Tibial nerve (tissue), 3 donors: ENCODE results near the gene OSBPL8.

Experiments used
- CTCF ChIP-seq, 5 experiments: fragments of 200-600 bp in 3 of 5; fragments of 450-650 bp in 2 of 5; sonication (generic) in 3 of 5; IDR thresholded peaks; one replicate each; pipeline ENCODE4 v1.5.1; 2016 to 2019; ENCODE audit warnings: antibody characterized with exemption in 5 of 5, mild to moderate bottlenecking in 3 of 5, moderate library complexity in 2 of 5
- POLR2A ChIP-seq, 2 donors: fragments of 450-650 bp; IDR thresholded peaks; one replicate each; pipeline ENCODE4 v1.6.1; 2017; ENCODE audit warnings: antibody characterized with exemption in 2 of 2, mild to moderate bottlenecking in 2 of 2, moderate library complexity in 2 of 2

GRCh38 chr12:76588881-76589565 is 29.5 kb upstream of the OSBPL8 start:
- no peak for TF ChIP-seq POLR2A (IDR thresholded peaks at IDR 0.05)
- no peak for TF ChIP-seq CTCF (IDR thresholded peaks at IDR 0.05)
